Suprapubic skin (tissue), 4 donors: ENCODE results near the gene KLF7.

ENCODE experiments used
- EP300 ChIP-seq: sonication (generic); formaldehyde crosslinking; IDR thresholded peaks from one replicate; pipeline ENCODE4 v1.6.1; 2017; ENCODE audit warnings: antibody characterized with exemption
- POLR2A ChIP-seq, 2 donors: fragments of 450-650 bp; IDR thresholded peaks; one replicate each; pipeline ENCODE4 v1.6.1; 2017; ENCODE audit warnings: antibody characterized with exemption in 2 of 2, mild to moderate bottlenecking in 2 of 2, moderate library complexity in 2 of 2
- POLR2AphosphoS5 ChIP-seq, 3 donors: sonication (generic); formaldehyde crosslinking; IDR thresholded peaks; one replicate each; pipeline ENCODE4 v1.6.1; 2017; ENCODE audit warnings: antibody characterized with exemption in 3 of 3
- TF ChIP-seq, protein P1 (sequence below), 2 donors: fragments of 200-600 bp in 1 of 2; fragments of 450-650 bp in 1 of 2; sonication (generic) in 1 of 2; IDR thresholded peaks; one replicate each; pipeline ENCODE4 v1.5.1; 2016 to 2019; ENCODE audit warnings: antibody characterized with exemption in 2 of 2, mild to moderate bottlenecking in 1 of 2, moderate library complexity in 1 of 2

DNA sequence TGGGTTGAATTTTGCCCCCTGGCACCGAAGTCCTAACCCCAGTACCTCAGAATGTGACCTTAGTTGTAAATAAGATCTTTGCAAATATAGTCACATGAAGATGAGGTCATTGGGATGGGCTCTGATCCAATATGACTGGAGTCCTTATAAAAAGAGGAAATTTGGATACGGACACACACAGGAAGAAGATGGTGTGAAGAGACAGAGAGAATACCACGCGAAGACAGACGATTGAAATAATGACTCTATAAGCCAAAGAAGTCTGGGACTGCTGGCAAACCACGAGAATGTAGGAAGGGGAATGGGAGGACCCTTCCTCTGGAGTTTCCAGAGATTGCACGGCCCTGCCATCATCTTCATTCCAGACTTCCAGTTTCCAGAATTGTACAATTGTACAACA is 127.9 kb downstream of the KLF7 start:
- TF ChIP-seq, protein P1, sequence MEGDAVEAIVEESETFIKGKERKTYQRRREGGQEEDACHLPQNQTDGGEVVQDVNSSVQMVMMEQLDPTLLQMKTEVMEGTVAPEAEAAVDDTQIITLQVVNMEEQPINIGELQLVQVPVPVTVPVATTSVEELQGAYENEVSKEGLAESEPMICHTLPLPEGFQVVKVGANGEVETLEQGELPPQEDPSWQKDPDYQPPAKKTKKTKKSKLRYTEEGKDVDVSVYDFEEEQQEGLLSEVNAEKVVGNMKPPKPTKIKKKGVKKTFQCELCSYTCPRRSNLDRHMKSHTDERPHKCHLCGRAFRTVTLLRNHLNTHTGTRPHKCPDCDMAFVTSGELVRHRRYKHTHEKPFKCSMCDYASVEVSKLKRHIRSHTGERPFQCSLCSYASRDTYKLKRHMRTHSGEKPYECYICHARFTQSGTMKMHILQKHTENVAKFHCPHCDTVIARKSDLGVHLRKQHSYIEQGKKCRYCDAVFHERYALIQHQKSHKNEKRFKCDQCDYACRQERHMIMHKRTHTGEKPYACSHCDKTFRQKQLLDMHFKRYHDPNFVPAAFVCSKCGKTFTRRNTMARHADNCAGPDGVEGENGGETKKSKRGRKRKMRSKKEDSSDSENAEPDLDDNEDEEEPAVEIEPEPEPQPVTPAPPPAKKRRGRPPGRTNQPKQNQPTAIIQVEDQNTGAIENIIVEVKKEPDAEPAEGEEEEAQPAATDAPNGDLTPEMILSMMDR (IDR thresholded peaks at IDR 0.05), result no peak
- TF ChIP-seq EP300 (no peak), POLR2A (IDR thresholded peaks at IDR 0.05) (no peak), POLR2AphosphoS5 (IDR thresholded peaks at IDR 0.05) (no peak)
